Pons (tissue), 1 donor: ENCODE results near the gene TMEM273.

Experiments used
- DNase-seq: peaks from one replicate; pipeline ENCODE4 v3.0.0-alpha.2; 2016; ENCODE audit warnings: low spot score

TMEM273 gene

DNA sequence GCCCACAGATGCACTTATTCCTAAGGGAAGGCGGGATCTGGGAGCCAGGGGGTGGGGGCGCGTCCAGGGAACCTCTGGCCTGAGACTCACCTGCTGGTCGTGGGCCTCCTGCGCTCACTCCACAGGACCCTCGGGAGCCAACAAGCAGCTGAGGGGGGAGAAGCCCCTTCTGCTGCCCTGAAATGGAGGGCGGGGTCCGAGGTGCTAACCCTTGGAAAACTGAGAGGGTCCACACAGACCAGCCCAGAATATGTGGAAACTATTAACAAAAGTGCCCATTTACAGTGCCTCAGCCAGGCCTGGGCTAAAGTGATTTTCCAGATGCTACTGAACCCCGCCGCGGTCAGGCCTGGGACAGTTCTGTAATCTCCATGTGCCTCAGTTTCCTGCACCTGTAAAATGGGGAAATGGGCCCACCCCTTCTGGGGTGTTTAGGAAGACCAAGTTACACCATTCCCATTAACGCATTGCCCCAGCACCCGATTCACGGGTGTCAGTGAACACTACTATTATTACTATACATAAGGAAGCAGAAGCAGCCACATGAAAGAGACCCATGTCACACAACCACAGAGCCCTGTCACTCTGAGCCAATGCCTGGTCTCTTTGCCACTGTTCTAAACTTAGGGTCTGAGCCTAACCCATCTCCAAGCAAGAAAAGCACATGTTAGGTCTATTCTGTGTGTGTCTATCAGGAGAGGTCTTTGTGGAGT is 72.2 kb downstream of the TMEM273 start:
- no peak for DNase-seq

DNA sequence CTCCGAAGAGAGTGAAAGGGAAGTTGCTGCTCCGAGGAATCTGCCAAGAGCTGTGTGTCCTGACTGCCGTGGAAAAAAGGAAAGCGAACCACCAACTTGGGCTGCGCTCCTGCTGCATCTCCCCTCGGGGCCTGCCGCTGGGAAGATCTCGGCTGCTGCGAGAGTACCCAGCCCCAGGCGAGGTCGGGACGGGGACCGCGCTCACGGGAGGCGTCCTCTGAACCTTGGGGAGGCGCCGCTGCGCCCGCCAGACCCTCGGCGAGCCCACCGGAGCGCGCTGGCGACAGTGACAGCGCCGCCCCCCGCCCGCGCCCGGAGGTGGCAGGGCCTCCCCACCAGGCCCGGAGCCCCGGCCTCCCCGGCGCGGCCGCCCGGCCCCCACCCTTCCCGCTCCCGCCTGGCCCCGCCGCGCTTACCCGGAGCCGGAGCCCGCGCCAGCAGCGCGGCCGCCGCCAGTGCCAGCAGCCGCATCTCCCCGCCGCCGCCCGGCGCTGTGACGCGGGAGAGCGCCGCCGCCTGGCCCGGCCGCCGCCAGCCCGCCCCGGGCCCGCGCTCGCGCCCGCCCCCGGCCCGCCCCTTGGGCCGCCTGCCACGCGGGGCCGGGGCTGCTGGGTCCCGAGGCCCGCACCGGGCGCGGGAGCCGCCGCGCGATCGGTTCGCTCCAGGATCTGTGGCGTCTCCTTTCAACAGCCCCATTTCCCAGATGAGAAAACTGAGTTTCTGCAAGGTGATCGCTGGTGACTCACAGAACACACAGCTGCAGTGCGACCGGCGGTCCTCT is 73.0 kb downstream of the TMEM273 start, which contains the start of gene VSTM4:
VSTM4 (minus strand) TSS at position 508 of the 781 bp plus-strand sequence; CDS start at position 471, 37 bp downstream.
- DNase-seq, result no peak

DNA sequence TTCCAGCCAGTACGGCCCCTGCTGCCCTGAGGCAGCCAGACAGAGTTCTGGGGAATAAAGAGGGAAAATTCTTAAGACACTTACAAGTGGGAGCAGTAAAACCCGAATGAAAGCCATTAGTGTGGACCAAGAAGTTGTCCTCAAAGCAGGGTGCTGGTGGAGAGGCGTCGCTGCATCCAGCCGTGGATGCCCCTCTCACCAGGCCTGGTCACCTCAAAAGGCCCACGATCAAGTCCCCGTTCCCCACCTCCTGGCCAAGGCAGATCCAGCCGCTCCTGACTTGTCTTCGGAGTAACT is 73.5 kb downstream of the TMEM273 start:
- DNase-seq, result peak; percentile 45

DNA sequence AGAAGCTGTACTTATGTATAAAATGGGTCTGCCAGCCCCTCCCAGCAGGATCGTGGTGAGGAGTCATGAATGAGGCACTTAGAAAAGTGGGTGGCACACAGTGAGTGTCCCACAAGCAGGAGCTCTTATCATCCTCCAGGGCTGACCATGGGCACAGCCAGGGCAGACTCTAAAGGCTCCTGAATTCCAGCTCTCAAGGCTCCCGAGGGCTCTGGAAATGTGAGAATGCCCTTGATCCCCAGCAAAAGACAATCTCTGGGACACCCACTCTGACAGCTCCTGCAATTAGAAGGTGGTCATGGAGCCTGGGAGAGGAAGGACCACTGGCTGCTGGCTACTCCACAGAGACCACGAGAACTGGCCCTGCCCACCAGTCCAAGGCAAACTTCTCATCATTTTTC is 74.5 kb downstream of the TMEM273 start:
- DNase-seq, result no peak

DNA sequence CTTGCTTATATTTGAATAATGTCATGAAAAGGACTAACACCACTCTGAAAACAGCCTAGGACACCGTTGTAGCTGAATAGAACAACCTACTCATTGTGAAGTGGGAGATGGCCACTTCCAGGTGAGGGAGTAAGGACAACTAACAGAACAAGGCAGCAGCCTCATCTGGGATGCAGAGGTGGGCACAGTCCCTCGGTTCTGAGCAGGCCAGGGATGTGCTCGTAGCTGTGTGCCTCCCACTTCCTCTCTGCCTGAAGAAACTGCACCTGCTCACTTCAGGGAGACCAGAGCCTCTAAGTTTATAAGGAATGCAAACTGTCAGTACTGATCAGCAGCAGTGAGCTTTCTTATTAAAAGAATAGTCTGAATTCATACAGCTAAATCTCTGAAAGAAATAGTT is 75.3 kb downstream of the TMEM273 start:
- DNase-seq, result no peak

DNA sequence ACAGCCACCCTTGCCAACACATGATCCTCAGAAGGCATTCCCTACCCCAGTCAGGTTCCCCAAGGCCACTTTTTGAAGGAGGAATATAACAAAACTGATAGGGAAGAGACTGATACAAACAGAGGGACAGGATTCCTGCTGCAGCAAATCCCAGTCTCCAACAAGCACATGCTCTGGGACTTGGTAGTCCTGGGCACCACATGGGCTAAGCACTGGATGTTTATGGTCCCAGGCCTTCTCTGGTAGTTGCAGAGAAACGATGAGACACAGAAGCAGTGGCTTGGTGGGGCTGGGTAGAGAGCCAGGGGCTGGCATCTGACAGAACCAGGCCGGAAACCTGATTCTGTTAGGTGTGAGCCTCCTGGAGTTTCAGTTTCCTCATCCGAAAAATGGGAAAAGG is 76.1 kb downstream of the TMEM273 start:
- DNase-seq, result no peak

DNA sequence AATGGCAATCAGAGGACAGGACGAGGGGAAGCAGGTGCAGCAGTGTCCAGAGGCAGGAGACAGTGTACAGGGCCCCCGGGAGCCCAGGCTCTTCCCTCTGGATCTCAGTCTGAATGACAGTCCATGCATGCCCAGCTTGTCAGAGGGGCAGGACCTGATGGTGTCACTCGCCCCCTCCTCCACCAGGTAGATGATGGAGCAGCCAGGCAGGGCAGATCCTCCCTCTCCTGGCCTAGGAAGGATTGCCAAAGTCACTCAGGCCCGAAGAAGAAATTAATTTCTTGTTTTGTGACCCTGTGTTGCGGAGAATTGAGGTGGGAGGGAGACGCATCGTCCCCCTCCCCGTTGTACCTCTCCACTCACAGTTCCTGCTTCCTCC is 76.9 kb downstream of the TMEM273 start:
- DNase-seq, result no peak

DNA sequence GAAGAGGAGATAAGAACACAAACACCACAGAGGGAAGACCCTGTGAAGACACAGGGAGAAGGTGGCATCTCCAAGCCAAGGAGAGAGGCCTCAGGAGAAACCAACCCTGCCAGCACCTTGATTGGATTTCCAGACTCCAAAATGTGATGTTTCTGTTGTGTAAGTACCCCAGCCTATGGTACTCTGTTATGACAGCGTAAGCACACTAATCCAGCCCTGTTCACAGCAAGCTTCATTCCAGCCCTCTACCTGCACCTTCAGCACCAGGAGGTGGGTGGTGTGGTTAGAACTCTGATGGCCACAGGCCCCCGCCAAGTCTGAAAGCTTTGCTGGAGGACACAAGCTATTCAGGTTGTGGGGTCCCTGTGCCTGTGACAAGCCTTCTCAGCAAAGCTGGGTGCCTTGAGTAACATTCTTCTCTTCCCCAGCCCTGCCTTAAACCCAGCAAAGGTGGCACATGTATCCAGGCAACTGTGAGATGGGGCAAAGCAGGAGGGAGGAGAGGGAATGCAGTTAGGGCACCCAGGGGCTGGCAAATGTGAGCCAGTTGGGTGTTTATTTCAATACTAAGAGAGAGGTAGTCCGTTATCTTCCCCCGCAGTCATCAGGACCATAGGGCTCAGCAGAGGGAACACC is 77.4 kb downstream of the TMEM273 start:
- DNase-seq, result no peak

DNA sequence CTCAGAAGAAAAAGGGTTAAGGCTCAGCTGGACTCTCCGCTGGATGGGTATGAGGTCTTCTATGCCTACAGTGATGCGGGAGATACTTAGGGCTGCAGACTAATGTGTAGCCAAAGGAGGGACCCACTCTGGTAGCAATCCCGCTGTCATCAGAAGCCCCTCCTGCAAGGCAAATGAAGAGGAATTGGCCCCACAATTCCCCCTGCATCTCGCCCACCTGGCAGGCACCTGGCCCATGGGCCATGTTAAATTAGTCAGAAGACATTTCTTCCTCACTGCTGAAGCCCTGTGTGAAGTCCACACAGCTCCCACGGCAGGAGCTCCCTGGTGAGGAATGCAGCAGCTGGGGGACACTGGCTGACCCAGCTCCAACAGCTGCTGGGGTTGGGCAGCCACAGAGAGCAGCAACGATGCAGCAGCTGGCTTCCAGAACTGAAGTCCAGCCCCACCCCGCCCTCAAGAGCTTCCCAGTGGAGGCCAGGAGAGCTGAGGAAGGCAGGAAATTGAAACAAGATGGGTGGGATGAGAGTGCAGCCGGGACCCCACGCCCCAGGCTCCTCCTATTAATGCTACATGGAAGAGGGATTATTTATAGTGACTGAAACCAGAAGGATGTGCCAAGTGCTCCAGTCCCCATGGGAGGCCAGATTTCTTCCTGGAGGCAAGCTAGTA is 78.4 kb downstream of the TMEM273 start:
- DNase-seq, result no peak

DNA sequence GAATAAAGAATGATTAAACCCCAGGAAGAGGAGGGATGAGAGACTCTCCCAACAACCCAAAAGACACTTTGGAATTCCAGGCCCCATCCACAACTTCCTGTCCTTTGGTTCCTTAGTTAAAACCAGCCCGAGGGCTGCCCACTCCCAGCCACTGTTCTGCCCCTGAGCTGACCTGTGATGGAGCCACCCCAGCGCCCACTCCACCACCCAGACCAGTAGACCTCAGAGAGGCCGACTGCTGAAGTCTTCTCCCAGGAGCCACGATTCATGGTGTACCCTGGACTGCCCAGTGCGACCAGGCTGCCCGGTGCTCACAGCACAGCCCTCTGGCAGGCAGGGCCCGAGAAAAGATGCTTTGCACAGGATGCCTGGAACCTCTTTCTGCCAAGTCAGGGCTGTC is 79.5 kb downstream of the TMEM273 start:
- DNase-seq, result no peak

DNA sequence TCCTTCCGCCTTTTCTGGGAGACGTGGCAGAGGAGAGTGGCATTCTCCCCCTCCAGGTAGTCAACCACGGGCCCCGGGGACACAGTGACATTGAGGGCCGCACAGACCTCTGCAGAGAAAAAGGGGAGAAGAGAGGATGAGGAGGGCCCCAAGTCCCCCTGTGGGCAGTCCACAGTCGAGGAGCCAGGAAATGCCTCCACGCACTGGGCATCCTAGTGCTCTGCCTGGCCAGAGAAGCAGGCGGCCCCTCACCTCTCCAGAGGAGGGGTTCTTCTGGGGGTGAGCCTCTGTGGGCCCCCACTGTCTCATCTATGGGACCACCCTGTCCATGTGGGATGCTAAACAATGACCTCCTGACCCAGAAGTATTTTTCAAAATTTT is 80.3 kb downstream of the TMEM273 start:
- DNase-seq, result no peak

DNA sequence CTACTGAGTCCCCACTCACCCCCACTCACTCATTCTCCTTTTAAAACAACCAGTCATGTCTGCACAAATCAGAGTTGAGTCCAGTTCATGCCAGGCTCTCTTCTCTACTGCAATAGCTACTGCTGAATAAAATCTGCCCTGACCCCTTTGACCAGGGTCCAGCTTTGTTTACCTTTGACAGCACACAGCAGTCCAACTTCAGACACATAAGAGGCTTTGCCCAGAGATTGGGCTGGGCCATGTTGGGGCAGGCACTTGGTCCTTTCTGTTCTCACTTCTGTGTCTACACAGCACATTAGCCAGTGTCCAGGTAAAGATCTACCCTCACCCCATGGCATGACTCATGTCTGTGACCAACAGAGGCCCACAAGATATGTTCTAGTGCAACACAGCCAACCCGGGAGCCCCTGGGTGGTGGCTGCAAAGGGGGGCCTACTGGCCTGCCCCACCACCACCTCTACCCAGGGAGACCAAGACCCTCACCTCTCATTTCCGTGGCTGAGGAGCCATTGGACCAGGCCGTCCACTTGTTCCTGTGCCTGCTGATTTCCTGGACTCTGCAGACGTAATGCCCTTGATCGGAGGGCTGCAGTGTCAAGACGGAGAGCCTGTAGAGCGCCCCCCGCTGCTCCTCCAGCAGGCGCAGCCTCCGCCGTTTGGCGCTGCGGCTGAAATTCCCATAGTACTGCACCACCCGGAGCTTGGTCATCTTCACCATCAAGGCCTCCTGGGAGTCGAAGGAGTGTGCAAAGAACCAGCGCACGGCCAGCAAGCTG is 80.9 kb downstream of the TMEM273 start:
- no peak for DNase-seq

DNA sequence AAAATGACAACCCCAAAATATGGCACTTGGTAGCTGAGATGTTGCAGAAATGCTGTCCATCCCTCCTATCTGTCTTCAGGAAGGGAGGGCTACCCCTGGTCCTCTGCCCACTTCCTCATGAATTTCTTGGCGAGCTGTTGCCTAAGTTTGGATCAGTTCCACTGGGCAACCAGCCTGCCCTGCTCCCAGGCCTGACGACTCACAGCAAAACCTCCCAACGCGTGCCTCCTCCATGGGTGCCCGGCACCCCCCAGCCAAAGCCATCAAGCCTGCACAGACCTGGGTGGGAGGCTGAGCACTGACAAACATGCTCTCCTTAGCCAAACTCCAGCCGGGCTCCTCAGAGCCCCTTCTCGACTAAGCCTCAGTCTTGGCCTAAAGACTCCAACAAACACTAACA is 81.7 kb downstream of the TMEM273 start:
- DNase-seq, result peak; percentile 53

DNA sequence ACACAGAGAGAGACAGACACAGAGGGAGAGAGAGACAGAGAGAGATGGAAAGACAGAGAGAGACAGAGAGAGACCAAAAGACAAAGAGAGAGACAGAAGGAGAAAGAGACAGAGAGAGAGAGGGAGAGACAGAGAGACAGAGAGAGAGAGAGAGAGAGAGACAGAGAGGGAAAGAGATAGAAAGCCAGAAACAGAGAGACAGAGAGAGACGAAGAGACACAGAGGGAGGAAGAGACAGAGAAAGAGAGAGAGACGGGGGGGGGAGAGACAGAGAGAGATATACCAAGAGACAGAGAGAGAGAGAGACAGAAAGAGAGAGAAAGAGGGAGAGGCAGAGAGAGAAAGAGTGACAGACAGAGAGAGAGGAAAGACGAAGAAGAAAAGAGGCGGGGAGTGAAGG is 83.1 kb downstream of the TMEM273 start:
- no peak for DNase-seq
